LHCN-M2 (cell line): ENCODE results near the gene FAM181A. TPM values are rescaled to one million over a fixed set of nuclear protein-coding genes. Genes with fewer than 3 reads are reported as not detected.

Source experiments
- DNase-seq: peaks from one replicate; pipeline ENCODE4 v3.0.0-alpha.2; 2012; ENCODE audit warnings: low read depth
- total RNA-seq: library from RNA; depleted of rRNA; stranded (reverse); fragments of >200 nt; gene quantifications from 2 replicates; pipeline ENCODE4 v1.2.3, GENCODE V29; 2014

The FAM181A gene
- total RNA-seq, 1 experiment from 2014 or later = not detected

- DNase-seq = no peak
Observed at GRCh38 chr14:93961620-93962019, 34.5 kb downstream of the FAM181A start.

GRCh38 chr14:93962701-93963601 is 35.8 kb downstream of the FAM181A start:
- DNase-seq = peak; percentile 67

GRCh38 chr14:93963692-93964091 is 36.5 kb downstream of the FAM181A start:
- DNase-seq = no peak

- DNase-seq = no peak
Observed at GRCh38 chr14:93964281-93964680, 37.1 kb downstream of the FAM181A start.

- no peak for DNase-seq
Observed at GRCh38 chr14:93964820-93965286, 37.7 kb downstream of the FAM181A start.

- peak; percentile 66 for DNase-seq
Observed at GRCh38 chr14:93965287-93965821, 38.2 kb downstream of the FAM181A start.

- no peak for DNase-seq
Observed at GRCh38 chr14:93965946-93966474, 38.9 kb downstream of the FAM181A start.

- DNase-seq = no peak
Observed at GRCh38 chr14:93967637-93968250, 40.6 kb downstream of the FAM181A start.

GRCh38 chr14:93969082-93969828 is 42.1 kb downstream of the FAM181A start:
- DNase-seq = no peak

GRCh38 chr14:93970585-93970964 is 43.4 kb downstream of the FAM181A start:
- no peak for DNase-seq

GRCh38 chr14:93970965-93971634 is 44.0 kb downstream of the FAM181A start:
- no peak for DNase-seq

GRCh38 chr14:93971635-93972027 is 44.5 kb downstream of the FAM181A start:
- DNase-seq = no peak

GRCh38 chr14:93972618-93973205 is 45.6 kb downstream of the FAM181A start:
- DNase-seq = no peak

GRCh38 chr14:93973607-93974006 is 46.5 kb downstream of the FAM181A start:
- DNase-seq = no peak

GRCh38 chr14:93974299-93974698 is 47.2 kb downstream of the FAM181A start:
- no peak for DNase-seq

GRCh38 chr14:93974833-93975232 is 47.7 kb downstream of the FAM181A start:
- no peak for DNase-seq

GRCh38 chr14:93975791-93976476 is 48.8 kb downstream of the FAM181A start:
- no peak for DNase-seq

- no peak for DNase-seq
Observed at GRCh38 chr14:93976477-93977057, 49.4 kb downstream of the FAM181A start, which contains the start of gene ASB2. Gene ASB2 (minus strand): TSS chr14:93976570. CDS start chr14:93964539, 12,031 bp downstream.

- DNase-seq = no peak
Observed at GRCh38 chr14:93977171-93977570, 50.0 kb downstream of the FAM181A start.
